ENCODE results near the gene CXorf49.
"Not testable (repeated sequence)": the region's sequence is repeated elsewhere in the genome, so short reads cannot be mapped to it uniquely, and the experiment has no call there.

- TF ChIP-seq, protein P1, sequence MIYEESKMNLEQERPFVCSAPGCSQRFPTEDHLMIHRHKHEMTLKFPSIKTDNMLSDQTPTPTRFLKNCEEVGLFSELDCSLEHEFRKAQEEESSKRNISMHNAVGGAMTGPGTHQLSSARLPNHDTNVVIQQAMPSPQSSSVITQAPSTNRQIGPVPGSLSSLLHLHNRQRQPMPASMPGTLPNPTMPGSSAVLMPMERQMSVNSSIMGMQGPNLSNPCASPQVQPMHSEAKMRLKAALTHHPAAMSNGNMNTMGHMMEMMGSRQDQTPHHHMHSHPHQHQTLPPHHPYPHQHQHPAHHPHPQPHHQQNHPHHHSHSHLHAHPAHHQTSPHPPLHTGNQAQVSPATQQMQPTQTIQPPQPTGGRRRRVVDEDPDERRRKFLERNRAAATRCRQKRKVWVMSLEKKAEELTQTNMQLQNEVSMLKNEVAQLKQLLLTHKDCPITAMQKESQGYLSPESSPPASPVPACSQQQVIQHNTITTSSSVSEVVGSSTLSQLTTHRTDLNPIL (CRISPR knock-in tag; IDR thresholded peaks at IDR 0.05; ENCODE audit: low read depth), result not testable (repeated sequence)
- not testable (repeated sequence) for TF ChIP-seq RARB (CRISPR knock-in tag; IDR thresholded peaks at IDR 0.05); ARNTL (CRISPR knock-in tag; IDR thresholded peaks at IDR 0.05; ENCODE audit: borderline replicate concordance, low read depth); PATZ1 (CRISPR knock-in tag; IDR thresholded peaks at IDR 0.05; ENCODE audit: borderline replicate concordance)
Observed at GRCh38 chrX:71716323-71716722, 1.8 kb downstream of the CXorf49 start.
